SKM-1 (cell line): ENCODE data around the gene MXI1.

Experiments
- DNase-seq: peaks from one replicate; lab custom pipeline; 2025; ENCODE audit not compliant: unreplicated experiment; lab: John Stamatoyannopoulos, UW

Gene MXI1

GRCh38 chr10:110207011-110207804 is at the start of gene MXI1:
MXI1 (plus strand) TSS chr10:110207605; CDS start chr10:110207809, 204 bp downstream.
- DNase-seq: peak; percentile 59

GRCh38 chr10:110158051-110159005 is 49.1 kb upstream of the MXI1 start:
- no peak for DNase-seq

DNA sequence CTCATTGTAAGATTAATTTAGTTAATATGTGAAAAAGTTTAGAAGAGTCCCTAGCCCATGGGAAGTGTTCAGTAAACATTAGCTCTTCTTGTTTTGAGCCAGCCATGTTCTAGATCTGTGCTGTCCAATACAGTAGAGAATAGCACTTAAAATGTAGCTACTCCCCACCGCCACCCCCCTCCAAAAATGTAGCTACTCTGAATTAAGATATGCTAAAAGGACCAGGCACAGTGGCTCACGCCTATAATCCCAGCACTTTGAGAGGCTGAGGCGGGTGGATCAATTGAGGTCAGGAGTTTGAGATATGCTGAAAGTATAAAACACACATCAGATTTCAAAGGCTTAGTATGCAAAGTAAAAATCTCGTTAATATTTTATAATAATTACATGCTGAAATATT is 47.3 kb upstream of the MXI1 start:
- DNase-seq: no peak

DNA sequence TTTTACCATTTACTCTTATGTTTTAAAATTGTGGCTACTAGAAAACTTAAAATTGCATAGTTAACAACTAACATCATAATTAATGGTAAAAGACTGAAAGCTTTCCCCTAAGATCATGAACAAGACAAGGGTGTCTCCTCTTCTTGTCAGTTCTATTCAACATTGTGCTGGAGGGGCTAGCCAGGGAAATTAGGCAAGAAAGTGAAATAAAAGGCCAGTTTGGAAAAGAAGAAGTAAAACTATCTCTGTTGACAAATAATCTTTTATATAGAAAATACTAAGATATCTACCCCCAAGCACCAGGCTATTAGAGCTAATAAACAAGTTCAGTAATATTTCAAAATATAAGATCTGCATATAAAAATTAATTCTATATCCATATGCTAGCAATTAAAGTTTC is 46.9 kb upstream of the MXI1 start:
- no peak for DNase-seq

DNA sequence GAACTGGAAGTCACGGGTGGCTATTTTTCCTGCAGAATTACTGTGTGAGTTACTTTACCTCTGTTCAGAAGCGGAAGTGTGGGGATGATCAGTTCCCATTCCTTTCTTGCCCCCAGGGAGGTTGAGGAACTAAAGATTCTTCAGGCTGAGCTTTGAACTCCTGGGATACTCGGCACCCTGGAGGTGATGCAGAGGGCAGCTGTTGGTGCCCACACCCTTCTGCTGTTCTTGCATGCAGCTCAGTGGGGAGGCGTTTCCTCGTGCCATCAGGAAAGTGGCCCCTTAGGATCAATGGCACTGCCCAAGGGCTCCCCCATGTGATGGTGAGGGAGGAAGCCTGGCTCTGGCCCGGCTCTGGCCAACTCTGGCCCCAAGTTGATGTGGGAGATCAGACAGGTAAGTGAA is 44.7 kb upstream of the MXI1 start:
- DNase-seq: peak; percentile 25

GRCh38 chr10:110163192-110163773 is 44.1 kb upstream of the MXI1 start:
- no peak for DNase-seq

DNA sequence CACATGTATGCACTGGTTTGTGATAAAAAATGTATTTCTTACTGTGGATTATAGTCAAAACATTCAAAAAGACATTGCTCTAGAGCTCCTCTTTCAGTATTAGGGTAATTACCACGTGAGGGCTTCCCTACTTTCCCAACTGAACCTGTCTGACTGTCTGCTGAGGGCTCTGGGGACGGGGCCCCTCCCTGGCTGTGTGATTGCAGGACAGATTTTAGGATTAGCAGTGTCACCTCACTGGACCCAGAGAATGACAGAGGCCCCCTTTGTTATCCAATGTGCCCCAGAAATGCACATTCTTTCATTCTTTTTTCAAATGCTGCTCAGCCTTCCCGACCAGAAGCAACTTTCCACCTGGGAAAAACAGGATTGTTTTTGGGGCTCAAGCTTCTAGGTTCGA is 43.6 kb upstream of the MXI1 start:
- no peak for DNase-seq

DNA sequence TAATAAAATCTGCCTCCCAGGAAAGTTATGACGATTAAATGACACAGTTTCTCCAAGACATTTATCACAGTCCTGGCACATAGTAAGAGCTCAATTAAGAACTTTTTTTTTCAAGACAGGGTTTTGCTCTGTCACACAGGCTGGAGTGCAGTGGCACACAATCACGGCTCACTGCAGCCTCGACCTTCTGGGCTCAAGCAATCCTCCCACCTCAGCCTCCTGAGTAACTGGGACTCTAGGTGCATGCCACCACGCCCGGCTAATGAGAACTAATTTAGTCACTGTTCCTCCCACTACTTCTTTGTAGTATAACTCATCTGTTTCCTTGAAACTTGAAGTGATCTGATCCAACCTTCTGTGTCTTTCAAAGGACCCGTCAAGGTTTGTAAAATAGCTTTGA is 42.2 kb upstream of the MXI1 start:
- DNase-seq: no peak

- no peak for DNase-seq
Observed at GRCh38 chr10:110167149-110167548, 40.3 kb upstream of the MXI1 start.

GRCh38 chr10:110168601-110169481 is 38.6 kb upstream of the MXI1 start:
- no peak for DNase-seq

DNA sequence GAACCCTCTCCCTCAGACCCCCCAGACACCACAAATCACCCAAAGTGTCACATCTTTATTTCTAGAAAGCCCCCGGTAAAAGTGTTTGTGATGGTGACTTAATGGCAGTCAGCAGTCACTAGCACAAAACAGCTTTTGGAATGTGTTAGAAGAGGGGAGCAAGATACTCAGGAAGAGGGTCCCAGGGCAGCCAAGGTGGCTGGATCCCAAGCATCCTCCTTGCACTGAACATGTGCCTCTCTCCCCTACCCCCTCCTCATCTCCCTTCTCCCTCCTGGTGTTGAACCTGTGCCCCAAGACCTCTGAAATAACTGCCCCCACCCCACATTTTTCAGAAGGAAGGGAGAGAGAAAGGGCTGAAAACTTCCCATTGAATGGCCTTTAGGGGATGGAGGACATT is 37.8 kb upstream of the MXI1 start:
- DNase-seq: no peak

GRCh38 chr10:110170142-110170971 is 37.0 kb upstream of the MXI1 start:
- DNase-seq: no peak

DNA sequence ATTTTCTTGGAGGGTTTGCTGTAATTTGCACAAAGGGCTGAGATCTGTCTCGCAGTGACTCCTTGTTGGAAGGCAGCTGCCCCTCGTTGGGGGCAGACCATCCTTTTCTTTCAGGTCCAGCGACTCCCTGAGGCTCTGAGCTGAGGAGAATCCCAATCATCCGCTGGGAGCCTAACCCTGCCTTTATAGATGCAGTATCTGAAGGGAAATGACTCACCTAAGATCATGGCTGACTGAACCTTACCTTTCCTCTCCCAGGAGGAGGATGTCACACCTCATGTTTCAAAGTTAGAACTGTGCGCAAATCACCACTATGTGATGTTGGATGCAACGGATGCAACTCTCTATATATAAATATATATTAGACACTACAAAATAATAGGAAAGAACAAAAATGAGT is 36.4 kb upstream of the MXI1 start:
- DNase-seq: no peak

DNA sequence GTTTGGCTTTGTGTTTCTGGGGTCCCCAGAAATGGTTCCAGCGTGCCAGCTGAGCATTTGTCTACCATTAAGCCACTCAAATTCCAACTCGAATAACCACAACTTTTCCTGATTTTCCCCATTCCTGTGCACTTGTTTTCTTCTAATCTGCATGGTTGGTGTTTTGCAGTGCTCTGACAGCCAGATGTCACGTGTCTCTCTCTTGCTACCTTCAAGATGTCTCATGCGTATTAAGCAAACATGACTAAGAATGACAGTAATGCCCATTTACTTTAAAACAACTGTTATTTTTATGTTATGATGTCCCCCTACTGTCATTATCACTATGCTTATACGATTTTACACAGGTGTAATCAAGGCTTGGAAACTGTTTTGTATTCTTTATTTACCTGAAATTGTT is 35.2 kb upstream of the MXI1 start:
- no peak for DNase-seq

- no peak for DNase-seq
Observed at GRCh38 chr10:110174201-110174600, 33.2 kb upstream of the MXI1 start.

GRCh38 chr10:110174816-110175215 is 32.6 kb upstream of the MXI1 start:
- DNase-seq: no peak

DNA sequence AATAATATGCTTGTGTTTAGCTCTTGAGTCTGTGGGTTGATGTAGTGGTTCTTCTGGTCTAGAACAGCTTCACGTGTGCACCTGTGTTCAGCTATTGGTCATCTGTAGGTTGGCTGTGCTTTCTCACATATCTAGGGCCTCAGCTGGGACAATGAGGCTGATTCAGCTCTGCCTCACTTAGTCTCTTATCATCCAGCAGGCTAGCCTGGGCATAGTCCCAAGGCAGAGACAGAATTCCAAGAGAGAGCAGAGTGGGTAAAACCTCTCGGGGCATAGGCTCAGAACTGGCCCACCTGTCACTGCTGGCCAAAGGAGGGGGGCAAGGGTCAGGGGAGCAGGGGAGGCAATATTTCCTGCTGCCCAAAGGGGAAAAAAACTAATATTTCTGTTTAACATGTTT is 32.0 kb upstream of the MXI1 start:
- no peak for DNase-seq

DNA sequence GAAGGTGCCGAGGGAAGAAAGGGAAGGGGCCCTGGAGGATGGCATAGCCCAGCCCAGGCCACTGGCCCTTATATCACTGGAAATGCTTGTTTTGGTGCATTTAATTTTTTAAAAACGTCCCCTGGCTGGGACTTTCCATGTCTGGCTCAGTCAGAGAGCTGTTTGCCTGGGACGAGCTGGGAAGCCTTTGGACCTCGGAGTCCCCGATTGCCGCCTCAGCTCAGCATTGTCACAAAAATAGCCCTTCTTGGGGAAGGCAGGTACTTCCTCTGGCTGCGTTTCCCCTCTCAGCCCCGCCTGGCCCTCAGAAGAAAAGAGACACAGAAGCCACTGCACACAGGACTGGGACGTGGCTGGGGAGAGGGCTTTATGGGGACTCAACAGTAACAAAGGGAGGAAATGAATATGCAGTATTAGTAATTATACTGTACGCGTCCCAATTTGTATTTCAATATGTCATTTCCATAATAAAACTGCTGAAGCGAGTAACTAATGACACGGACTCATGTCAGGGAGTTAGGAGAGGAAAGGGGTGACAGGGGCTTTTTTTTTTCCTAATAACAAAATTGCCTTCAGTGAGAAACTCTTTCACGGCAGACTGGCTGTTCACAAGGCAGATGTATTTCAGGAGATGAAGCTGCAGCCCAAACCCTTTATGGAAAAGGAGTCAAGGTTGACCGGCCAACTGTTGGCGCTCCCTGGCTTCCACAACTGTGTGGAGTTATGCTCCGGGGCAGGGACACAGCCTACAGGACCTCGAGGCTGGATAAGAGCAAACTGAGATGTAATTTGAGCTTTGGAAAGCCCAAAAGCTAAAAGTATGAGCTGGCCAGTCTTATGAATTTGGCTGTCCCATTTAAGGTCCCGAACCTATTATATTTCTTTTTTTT is 31.0 kb upstream of the MXI1 start:
- no peak for DNase-seq

GRCh38 chr10:110179220-110179619 is 28.2 kb upstream of the MXI1 start:
- DNase-seq: no peak
